HG03469 (cell line): Measurements from ENCODE around the gene NCKIPSD.
"Not testable (repeated sequence)": the region's sequence is repeated elsewhere in the genome, so short reads cannot be mapped to it uniquely, and the experiment has no call there.

Experiments
- ATAC-seq: cut with Tn5 transposase; IDR thresholded peaks from one replicate; pipeline ENCODE4 v1.9.1; 2021; ENCODE audit warnings: mild to moderate bottlenecking, moderate library complexity, moderate number of reproducible peaks; ENCODE audit not compliant: unreplicated experiment

The NCKIPSD gene

DNA sequence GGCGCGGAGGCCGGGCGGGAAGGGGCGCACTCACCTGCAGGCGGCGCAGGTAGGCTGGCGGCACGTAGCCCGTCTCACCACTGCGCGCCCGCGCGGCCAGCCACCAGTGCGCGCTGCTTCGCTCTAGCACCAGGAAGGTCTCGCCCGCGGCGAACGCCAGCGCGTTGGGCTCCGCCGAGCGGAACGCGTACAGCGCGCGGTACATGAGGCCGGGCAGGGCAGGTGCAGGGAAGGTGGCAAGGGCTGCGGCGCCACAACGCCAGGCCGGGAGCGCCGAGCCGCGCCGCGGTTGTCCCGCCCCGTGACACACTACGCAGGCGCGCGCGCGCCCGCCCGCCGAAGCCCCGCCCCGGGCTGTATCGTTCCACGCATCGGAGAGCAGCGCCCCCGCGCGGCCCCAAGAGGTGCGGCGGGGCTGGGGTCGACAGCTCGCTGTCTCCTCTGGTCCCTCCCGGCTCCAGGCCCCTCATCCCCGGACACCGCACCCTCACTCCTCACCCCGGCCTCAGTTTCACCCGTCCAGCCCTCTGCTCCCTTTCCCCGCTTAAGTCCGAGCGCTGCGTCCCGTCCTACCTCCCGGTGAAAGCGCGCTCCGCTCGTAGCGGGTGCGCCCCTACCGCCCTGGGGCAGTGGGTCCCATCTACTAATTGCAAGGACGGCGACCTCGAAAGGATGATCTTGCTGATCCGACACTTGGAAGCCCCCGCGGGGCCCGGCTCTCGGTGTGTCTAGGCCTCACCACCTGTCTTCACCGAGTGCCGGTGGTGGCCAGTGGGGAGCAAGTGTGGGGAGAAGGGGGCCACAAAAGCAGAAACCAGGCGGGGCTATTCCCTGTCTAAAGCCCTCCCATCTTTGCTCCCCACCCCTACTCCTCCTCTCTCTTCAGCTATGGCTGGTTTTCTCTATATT, at the start of gene NCKIPSD:
Gene NCKIPSD (minus strand): TSS at position 313 of the 909 bp plus-strand sequence. CDS start 108 bp downstream, at position 205.
- ATAC-seq, result peak; percentile 57

DNA sequence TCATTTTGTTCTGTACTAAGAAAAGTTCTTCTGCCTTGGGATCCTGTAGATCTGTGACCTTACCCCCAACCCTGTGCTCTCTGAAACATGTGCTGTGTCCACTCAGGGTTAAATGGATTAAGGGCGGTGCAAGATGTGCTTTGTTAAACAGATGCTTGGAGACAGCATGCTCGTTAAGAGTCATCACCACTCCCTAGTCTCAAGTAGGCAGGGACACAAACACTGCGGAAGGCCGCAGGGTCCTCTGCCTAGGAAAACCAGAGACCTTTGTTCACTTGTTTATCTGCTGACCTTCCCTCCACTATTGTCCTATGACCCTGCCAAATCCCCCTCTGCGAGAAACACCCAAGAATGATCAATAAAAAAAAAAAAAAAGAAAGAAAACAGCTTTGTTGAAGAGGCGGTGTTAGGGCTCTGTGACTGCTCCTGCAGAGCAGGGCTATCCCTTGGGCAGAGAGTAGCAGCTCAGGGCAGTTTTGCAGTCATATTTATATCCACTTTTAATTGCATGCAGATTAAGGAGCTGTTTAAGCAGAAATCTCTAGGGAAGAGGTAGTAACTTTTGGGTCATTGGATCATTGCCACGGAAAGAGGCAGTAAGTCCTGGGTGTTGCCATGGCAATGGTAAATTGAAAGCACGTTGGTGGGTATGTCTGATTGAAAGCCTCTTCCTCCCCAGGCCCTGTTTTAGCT, 49.5 kb upstream of the NCKIPSD start:
- ATAC-seq, result not testable (repeated sequence)

- ATAC-seq, result not testable (repeated sequence)
Observed at GRCh38 chr3:48734541-48734940, 48.8 kb upstream of the NCKIPSD start.

DNA sequence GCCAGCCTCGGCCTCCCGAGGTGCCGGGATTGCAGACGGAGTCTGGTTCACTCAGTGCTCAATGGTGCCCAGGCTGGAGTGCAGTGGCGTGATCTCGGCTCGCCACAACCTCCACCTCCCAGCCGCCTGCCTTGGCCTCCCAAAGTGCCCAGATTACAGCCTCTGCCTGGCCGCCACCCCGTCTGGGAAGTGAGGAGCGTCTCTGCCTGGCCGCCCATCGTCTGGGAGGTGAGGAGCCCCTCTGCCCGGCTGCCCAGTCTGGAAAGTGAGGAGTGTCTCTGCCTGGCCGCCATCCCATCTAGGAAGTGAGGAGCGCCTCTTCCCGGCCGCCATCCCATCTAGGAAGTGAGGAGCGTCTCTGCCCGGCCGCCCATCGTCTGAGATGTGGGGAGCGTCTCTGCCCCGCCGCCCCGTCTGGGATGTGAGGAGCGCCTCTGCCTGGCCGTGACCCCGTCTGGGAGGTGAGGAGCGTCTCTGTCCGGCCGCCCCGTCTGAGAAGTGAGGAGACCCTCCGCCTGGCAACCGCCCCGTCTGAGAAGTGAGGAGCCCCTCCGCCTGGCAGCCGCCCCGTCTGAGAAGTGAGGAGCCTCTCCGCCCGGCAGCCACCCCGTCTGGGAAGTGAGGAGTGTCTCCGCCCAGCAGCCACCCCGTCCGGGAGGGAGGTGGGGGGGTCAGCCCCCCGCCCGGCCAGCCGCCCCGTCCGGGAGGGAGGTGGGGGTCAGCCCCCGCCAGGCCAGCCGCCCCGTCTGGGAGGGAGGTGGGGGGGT, 48.2 kb upstream of the NCKIPSD start:
- not testable (repeated sequence) for ATAC-seq

DNA sequence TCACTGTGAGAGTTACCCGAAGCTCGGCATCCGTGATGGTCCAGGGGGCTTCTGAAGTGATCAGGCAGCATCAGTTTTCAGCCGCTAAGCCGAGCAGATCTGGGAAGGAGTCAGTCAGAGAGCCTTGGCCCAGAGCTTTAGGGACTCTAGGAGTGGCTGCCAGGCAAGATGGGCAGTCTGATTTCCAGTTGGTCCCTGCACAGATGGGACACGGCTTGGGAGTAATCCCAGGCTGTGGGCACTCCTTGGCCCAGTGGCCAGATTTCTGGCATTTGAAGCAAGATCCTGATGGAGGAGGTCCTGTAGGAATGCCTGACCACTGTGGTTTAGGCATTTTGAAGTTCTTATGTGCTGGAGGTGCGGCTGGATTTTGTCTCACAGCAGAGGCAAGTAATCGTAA, 41.8 kb upstream of the NCKIPSD start:
- ATAC-seq, result no peak

- ATAC-seq, result not testable (repeated sequence)
Observed at GRCh38 chr3:48725185-48725855, 39.6 kb upstream of the NCKIPSD start.

DNA sequence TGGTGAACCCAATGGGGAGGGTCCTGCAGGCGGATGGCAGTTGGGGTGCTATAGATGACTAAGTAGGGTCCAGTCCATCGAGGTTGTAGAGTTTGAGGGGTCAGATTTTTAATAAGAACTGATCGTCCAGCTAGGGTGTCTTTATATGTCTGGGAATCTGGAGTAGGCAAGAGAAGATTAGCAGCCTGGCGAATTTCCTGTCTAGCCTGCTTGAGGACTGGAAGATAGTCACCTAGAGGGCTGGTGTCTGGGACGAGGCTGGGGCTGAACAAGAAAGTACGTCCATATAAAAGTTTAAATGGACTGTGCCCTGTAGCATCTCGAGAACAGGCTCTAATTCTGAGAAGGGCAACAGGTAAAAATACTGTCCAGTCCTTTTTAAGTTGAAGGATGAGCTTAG, 38.0 kb upstream of the NCKIPSD start:
- ATAC-seq, result no peak

- not testable (repeated sequence) for ATAC-seq
Observed at GRCh38 chr3:48723293-48723692, 37.6 kb upstream of the NCKIPSD start.

DNA sequence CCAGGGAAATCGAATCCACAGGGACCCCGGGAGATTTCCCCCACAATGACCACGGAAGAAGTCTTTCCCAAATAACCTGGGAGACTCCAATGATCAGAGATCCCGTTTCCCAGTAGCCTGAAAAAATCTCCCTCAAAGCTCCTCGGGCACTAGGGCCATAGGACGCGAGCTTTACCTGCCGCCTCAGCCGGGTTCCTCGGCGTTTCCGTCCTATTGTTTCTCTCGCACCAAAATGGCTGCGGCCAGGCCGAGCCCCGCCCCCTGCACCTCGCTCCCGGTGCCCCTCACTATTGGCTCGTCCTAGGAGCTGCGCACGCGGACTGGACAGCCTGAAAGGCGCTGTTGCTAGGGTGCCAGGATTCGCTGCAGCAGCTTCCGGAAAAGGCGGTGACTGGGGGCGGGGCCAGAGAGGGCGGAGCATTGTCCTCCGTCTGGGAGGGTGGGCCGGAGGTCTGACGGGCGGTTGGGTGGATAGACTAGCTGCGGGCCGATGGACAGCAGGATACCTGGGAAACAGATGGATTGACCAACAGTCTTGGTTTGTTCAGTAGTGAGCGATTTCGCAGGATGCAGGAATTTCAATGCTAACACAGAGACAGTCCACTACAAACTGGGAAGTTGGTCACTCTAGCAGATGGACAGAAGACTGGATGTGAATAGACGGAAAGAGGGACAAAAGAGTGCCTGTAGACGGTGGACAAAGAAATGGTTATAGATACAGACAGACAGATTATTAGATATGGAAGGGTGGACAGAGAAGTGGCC, 31.4 kb upstream of the NCKIPSD start, which contains the start of gene IP6K2:
Gene IP6K2 (minus strand): TSS at position 240 of the 765 bp plus-strand sequence. CDS start 21,930 bp downstream, outside the sequence.
- ATAC-seq, result peak; percentile 90

GRCh38 chr3:48716508-48716981, 30.8 kb upstream of the NCKIPSD start:
- no peak for ATAC-seq

- no peak for ATAC-seq
Observed at GRCh38 chr3:48715174-48715800, 29.6 kb upstream of the NCKIPSD start.

DNA sequence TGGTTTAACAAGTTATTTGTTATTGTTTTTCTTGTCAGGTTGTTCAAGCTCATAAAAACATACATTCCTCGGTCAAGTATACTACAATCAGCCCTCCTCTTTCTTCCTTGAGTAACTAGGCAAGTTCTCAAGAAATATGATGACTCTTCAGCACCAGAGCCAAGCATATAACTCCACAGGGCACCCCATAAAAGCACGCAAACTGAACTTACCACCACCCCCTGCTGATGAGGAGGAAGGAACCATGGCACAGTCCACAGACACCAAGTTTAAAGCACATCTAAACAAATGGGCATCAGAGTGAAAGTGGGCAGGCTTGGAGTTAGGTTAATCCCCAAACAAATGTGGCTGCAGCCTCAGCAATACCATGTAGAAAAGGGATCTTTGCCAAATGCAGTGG, 26.0 kb upstream of the NCKIPSD start:
- no peak for ATAC-seq

DNA sequence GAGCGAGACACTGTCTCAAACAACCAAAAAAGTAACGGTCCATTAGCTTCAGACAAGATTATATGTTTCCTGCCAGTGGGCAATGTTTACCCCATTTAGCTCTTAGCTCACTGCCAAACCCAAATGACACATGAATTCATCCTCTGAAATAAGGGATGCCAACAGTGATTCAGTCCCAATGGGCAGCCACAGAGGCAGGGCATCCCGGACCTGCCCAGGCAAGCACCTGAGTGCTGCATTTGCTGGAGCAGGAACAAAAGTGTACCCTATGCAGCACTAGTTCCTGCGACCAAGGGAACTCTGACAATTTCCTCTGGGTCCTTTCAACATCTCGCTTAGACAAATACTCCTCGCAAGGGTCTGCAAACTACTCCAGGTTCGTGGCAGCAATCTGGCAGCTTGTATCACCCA, 23.3 kb upstream of the NCKIPSD start:
- no peak for ATAC-seq

- ATAC-seq, result no peak
Observed at GRCh38 chr3:48708481-48708889, 22.8 kb upstream of the NCKIPSD start.

- no peak for ATAC-seq
Observed at GRCh38 chr3:48707157-48707556, 21.4 kb upstream of the NCKIPSD start.

- no peak for ATAC-seq
Observed at GRCh38 chr3:48702320-48702920, 16.7 kb upstream of the NCKIPSD start.

- ATAC-seq, result no peak
Observed at GRCh38 chr3:48700731-48701405, 15.2 kb upstream of the NCKIPSD start.

GRCh38 chr3:48698891-48699290, 13.2 kb upstream of the NCKIPSD start:
- no peak for ATAC-seq
